Measurements from ENCODE around the gene TRIM41. TPM values are rescaled to one million over a fixed set of nuclear protein-coding genes. Genes with fewer than 3 reads are reported as not detected.

TRIM41 gene
- total and polyA plus RNA-seq, 2 of the 13 experiments (the other 11 are each of a cell fraction or from before 2014, with no cell fraction given), result 10.2 to 16.7 TPM

DNA sequence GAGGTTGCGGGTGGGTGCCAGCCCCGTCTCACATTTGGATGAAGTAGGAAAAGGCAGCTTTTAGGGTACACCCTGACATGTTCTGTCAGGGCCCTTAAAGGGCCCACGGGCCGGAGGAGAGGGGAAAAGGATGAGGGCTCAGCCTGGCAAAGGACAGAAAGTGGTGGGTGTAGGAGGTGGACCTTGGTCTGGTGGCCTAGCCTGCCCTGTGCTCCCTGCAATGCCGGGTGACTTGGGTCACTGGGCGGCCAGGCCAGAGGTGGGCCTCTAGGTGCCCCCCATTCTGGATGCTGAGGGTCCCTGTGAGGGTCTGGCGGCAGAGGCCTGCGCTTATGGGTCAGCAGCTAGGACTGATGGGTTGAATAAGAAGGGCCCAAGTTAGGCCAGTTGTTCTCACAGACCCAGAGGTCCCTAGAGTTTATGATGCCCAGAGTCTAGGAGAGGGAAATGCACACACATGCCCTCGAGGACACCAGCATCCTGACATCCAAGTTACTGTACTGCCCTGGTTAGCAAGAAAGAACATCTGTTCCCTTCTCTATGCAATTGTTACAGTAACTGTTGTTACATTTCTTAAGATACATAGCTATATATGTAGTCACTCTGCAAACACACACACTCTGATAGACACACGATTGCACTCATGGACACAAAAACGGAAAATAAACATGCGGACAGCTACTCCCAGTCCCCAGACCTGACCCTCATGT, 30.6 kb upstream of the TRIM41 start (continued):
- TF ChIP-seq, protein P1, sequence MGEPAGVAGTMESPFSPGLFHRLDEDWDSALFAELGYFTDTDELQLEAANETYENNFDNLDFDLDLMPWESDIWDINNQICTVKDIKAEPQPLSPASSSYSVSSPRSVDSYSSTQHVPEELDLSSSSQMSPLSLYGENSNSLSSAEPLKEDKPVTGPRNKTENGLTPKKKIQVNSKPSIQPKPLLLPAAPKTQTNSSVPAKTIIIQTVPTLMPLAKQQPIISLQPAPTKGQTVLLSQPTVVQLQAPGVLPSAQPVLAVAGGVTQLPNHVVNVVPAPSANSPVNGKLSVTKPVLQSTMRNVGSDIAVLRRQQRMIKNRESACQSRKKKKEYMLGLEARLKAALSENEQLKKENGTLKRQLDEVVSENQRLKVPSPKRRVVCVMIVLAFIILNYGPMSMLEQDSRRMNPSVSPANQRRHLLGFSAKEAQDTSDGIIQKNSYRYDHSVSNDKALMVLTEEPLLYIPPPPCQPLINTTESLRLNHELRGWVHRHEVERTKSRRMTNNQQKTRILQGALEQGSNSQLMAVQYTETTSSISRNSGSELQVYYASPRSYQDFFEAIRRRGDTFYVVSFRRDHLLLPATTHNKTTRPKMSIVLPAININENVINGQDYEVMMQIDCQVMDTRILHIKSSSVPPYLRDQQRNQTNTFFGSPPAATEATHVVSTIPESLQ (CRISPR knock-in tag; conservative IDR thresholded peaks at IDR 0.05), result no peak
- TF ChIP-seq IRF2 (CRISPR knock-in tag; IDR thresholded peaks at IDR 0.05) (no peak), JUND (CRISPR knock-in tag; IDR thresholded peaks at IDR 0.05) (no peak), ZSCAN31 (CRISPR knock-in tag; IDR thresholded peaks at IDR 0.05; ENCODE audit: low read depth) (no peak), ZNF256 (CRISPR knock-in tag; conservative IDR thresholded peaks at IDR 0.05) (no peak), MXI1 (IDR thresholded peaks at IDR 0.05; ENCODE audit: borderline replicate concordance, low read depth, low read length) (no peak), ZBTB7B (CRISPR knock-in tag; IDR thresholded peaks at IDR 0.05) (0 out of 2 replicates have a peak, but pooled peaks have one; percentile 41), ZNF563 (CRISPR knock-in tag; IDR thresholded peaks at IDR 0.05) (no peak), FOXA1 (IDR thresholded peaks at IDR 0.05) (no peak), FOXA1 (CRISPR knock-in tag; IDR thresholded peaks at IDR 0.05) (0 out of 2 replicates have a peak, but pooled peaks have one; percentile 29), POGZ (CRISPR knock-in tag; IDR thresholded peaks at IDR 0.05) (no peak), ZNF619 (CRISPR knock-in tag; IDR thresholded peaks at IDR 0.05) (no peak), IRX3 (CRISPR knock-in tag; IDR thresholded peaks at IDR 0.05; ENCODE audit: borderline replicate concordance, low read depth) (no peak), AGO2 (optimal IDR thresholded peaks at IDR 0.05; ENCODE audit: low read depth, low read length) (peak; percentile 8)
- TF ChIP-seq, protein P2, sequence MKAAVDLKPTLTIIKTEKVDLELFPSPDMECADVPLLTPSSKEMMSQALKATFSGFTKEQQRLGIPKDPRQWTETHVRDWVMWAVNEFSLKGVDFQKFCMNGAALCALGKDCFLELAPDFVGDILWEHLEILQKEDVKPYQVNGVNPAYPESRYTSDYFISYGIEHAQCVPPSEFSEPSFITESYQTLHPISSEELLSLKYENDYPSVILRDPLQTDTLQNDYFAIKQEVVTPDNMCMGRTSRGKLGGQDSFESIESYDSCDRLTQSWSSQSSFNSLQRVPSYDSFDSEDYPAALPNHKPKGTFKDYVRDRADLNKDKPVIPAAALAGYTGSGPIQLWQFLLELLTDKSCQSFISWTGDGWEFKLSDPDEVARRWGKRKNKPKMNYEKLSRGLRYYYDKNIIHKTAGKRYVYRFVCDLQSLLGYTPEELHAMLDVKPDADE (CRISPR knock-in tag; IDR thresholded peaks at IDR 0.05), result no peak
- TF ChIP-seq, protein P3, sequence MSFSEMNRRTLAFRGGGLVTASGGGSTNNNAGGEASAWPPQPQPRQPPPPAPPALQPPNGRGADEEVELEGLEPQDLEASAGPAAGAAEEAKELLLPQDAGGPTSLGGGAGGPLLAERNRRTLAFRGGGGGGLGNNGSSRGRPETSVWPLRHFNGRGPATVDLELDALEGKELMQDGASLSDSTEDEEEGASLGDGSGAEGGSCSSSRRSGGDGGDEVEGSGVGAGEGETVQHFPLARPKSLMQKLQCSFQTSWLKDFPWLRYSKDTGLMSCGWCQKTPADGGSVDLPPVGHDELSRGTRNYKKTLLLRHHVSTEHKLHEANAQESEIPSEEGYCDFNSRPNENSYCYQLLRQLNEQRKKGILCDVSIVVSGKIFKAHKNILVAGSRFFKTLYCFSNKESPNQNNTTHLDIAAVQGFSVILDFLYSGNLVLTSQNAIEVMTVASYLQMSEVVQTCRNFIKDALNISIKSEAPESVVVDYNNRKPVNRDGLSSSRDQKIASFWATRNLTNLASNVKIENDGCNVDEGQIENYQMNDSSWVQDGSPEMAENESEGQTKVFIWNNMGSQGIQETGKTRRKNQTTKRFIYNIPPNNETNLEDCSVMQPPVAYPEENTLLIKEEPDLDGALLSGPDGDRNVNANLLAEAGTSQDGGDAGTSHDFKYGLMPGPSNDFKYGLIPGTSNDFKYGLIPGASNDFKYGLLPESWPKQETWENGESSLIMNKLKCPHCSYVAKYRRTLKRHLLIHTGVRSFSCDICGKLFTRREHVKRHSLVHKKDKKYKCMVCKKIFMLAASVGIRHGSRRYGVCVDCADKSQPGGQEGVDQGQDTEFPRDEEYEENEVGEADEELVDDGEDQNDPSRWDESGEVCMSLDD (CRISPR knock-in tag; IDR thresholded peaks at IDR 0.05; ENCODE audit: borderline replicate concordance), result no peak
- TF ChIP-seq, protein P4, sequence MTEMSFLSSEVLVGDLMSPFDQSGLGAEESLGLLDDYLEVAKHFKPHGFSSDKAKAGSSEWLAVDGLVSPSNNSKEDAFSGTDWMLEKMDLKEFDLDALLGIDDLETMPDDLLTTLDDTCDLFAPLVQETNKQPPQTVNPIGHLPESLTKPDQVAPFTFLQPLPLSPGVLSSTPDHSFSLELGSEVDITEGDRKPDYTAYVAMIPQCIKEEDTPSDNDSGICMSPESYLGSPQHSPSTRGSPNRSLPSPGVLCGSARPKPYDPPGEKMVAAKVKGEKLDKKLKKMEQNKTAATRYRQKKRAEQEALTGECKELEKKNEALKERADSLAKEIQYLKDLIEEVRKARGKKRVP (CRISPR knock-in tag; IDR thresholded peaks at IDR 0.05), result no peak
- TF ChIP-seq, protein P5, sequence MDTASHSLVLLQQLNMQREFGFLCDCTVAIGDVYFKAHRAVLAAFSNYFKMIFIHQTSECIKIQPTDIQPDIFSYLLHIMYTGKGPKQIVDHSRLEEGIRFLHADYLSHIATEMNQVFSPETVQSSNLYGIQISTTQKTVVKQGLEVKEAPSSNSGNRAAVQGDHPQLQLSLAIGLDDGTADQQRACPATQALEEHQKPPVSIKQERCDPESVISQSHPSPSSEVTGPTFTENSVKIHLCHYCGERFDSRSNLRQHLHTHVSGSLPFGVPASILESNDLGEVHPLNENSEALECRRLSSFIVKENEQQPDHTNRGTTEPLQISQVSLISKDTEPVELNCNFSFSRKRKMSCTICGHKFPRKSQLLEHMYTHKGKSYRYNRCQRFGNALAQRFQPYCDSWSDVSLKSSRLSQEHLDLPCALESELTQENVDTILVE (CRISPR knock-in tag; IDR thresholded peaks at IDR 0.05), result no peak
- TF ChIP-seq, protein P6, sequence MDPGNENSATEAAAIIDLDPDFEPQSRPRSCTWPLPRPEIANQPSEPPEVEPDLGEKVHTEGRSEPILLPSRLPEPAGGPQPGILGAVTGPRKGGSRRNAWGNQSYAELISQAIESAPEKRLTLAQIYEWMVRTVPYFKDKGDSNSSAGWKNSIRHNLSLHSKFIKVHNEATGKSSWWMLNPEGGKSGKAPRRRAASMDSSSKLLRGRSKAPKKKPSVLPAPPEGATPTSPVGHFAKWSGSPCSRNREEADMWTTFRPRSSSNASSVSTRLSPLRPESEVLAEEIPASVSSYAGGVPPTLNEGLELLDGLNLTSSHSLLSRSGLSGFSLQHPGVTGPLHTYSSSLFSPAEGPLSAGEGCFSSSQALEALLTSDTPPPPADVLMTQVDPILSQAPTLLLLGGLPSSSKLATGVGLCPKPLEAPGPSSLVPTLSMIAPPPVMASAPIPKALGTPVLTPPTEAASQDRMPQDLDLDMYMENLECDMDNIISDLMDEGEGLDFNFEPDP (CRISPR knock-in tag; conservative IDR thresholded peaks at IDR 0.05), result 0 out of 2 replicates have a peak, but pooled peaks have one; percentile 18
